ENCODE results near the gene DNAJC25.

DNA sequence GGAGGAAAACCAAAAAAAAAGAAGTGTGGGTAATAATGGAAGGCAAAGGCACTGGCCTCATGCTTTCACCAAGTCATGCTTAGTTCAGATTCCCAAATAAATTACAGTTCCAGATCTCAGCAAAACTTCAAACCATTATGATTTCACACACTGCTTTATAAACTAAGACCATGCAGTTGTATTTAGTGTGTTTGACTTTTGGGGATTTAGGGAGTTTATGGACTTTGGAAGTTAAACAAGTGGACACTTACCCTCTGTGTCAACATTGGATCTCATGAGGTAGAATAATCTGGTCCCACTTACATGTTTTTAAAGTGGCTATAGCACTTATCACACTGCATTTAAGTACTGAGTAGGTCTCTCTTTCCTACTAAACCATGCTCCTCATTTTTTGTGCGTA, 3.7 kb downstream of the DNAJC25 start:
- TF ChIP-seq, protein P1, sequence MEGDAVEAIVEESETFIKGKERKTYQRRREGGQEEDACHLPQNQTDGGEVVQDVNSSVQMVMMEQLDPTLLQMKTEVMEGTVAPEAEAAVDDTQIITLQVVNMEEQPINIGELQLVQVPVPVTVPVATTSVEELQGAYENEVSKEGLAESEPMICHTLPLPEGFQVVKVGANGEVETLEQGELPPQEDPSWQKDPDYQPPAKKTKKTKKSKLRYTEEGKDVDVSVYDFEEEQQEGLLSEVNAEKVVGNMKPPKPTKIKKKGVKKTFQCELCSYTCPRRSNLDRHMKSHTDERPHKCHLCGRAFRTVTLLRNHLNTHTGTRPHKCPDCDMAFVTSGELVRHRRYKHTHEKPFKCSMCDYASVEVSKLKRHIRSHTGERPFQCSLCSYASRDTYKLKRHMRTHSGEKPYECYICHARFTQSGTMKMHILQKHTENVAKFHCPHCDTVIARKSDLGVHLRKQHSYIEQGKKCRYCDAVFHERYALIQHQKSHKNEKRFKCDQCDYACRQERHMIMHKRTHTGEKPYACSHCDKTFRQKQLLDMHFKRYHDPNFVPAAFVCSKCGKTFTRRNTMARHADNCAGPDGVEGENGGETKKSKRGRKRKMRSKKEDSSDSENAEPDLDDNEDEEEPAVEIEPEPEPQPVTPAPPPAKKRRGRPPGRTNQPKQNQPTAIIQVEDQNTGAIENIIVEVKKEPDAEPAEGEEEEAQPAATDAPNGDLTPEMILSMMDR (conservative IDR thresholded peaks at IDR 0.05; ENCODE audit: low read length) = no peak
- no peak for TF ChIP-seq EZH2phosphoT487 (IDR thresholded peaks at IDR 0.05; ENCODE audit: borderline replicate concordance)
